Activated CD4-positive, alpha-beta memory T cell treated with anti-CD3 and anti-CD28 coated beads, Interleukin-2, amount 10 ng/mL, durations not matched to agents 7 days and 5 days (primary cell): ENCODE results near the gene PSPN. TPM values are rescaled to one million over a fixed set of nuclear protein-coding genes. Genes with fewer than 3 reads are reported as not detected.
"Not testable (repeated sequence)": the region's sequence is repeated elsewhere in the genome, so short reads cannot be mapped to it uniquely, and the experiment has no call there.

Experiments used
- CTCF ChIA-PET: fragments of 350-600 bp; sonication (Branson Sonifier 250); formaldehyde crosslinking; loops from one replicate; lab custom pipeline; 2021; ENCODE audit warnings: antibody characterized with exemption, inconsistent platforms; lab: Charles Lee
- POLR2A ChIA-PET: fragments of 350-600 bp; sonication (Branson Sonifier 250); formaldehyde crosslinking; loops from one replicate; lab custom pipeline; 2021; ENCODE audit warnings: antibody characterized with exemption; lab: Charles Lee
- DNase-seq: peaks from one replicate; pipeline ENCODE4 v3.0.0-alpha.2; 2020
- H3K27ac Mint-ChIP-seq: one replicate; pipeline ENCODE4 v1.8.0; 2021; ENCODE audit warnings: mild to moderate bottlenecking, mixed read lengths
- H3K27me3 Mint-ChIP-seq: one replicate; pipeline ENCODE4 v1.8.0; 2021; ENCODE audit warnings: mixed read lengths
- H3K36me3 Mint-ChIP-seq: one replicate; pipeline ENCODE4 v1.8.0; 2021; ENCODE audit warnings: low read depth, mixed read lengths
- H3K4me1 Mint-ChIP-seq: one replicate; pipeline ENCODE4 v1.8.0; 2021; ENCODE audit warnings: mixed read lengths
- H3K4me3 Mint-ChIP-seq: one replicate; pipeline ENCODE4 v1.8.0; 2021; ENCODE audit warnings: mild to moderate bottlenecking, mixed read lengths
- H3K9me3 Mint-ChIP-seq: one replicate; pipeline ENCODE4 v1.8.0; 2021; ENCODE audit warnings: mixed read lengths
- total RNA-seq, 2 experiments: library from RNA; stranded (reverse); gene quantifications; one replicate each; pipeline ENCODE4 v1.2.3, GENCODE V29; 2021

PSPN gene
- total RNA-seq, 2 experiments from 2014 or later: 2.3 to 2.7 TPM

- no peak for DNase-seq
- ChIA-PET CTCF (no interaction called here), POLR2A (interaction anchor here (0.9 to 1.6 kb wide), 3 partner anchors 10 to 472 kb away, joined by 3 to 5 read pairs (median 3); partner anchors contain the start of genes KHSRP and VMAC)
- Mint-ChIP-seq H3K9me3 (no peaks in the 10 kb centered on the region), H3K4me3 (no peak overlapping the region), H3K4me1 (peaks cover 11% of the 10 kb centered on the region), H3K27ac (no peak overlapping the region), H3K36me3 (peaks cover 26% of the 10 kb centered on the region), H3K27me3 (no peaks in the 10 kb centered on the region)
Observed at GRCh38 chr19:6376512-6377190, 918 bp upstream of the PSPN start.

- H3K27ac Mint-ChIP-seq: no peak overlapping the region
- POLR2A ChIA-PET: no interaction called here
- H3K36me3 Mint-ChIP-seq: peaks cover 11% of the 10 kb centered on the region
- H3K27me3 Mint-ChIP-seq: no peaks in the 10 kb centered on the region
- peaks cover 13% of the 10 kb centered on the region for H3K4me1 Mint-ChIP-seq
- no peak for DNase-seq
- H3K9me3 Mint-ChIP-seq: no peaks in the 10 kb centered on the region
- H3K4me3 Mint-ChIP-seq: no peak overlapping the region
- CTCF ChIA-PET: no interaction called here
Observed at GRCh38 chr19:6374711-6375410, 872 bp downstream of the PSPN start.

DNA sequence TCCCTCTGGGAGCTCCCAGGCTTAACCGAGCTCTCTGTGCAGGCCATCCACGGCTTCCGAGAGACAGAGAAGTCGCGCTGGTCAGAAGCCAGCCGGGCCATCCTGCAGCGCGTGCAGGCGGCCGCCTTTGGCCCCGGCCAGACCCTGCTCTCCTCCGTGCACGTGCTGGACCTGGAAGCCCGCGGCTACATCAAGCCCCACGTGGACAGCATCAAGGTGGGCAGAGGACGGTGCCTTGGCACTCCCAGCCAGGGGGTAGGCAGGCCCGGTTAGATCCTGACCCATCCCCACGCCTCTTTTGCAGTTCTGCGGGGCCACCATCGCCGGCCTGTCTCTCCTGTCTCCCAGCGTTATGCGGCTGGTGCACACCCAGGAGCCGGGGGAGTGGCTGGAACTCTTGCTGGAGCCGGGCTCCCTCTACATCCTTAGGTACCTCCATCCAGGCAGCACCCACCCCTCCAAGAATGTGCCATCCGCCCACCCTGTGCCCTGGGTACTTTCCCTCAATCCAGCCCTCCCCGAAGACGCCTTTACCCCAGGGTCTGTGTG, 1.5 kb downstream of the PSPN start:
- Mint-ChIP-seq H3K27me3 (no peaks in the 10 kb centered on the region), H3K9me3 (no peaks in the 10 kb centered on the region), H3K4me1 (peaks cover 13% of the 10 kb centered on the region), H3K4me3 (no peak overlapping the region), H3K36me3 (peaks cover 13% of the 10 kb centered on the region), H3K27ac (no peak overlapping the region)
- no peak for DNase-seq
- ChIA-PET CTCF (no interaction called here), POLR2A (interaction anchor here (0.8 to 2.8 kb wide), 3 partner anchors 12 to 47 kb away, joined by 3 to 34 read pairs (median 15); partner anchors contain the start of genes CLPP and GTF2F1)

GRCh38 chr19:6373813-6374108, 2.0 kb downstream of the PSPN start:
- no peak for DNase-seq
- peak overlapping the region; percentile 94 for H3K27ac Mint-ChIP-seq
- H3K4me3 Mint-ChIP-seq: peak overlapping the region; percentile 87
- H3K4me1 Mint-ChIP-seq: peaks cover 13% of the 10 kb centered on the region
- no peaks in the 10 kb centered on the region for H3K9me3 Mint-ChIP-seq
- no peaks in the 10 kb centered on the region for H3K27me3 Mint-ChIP-seq
- H3K36me3 Mint-ChIP-seq: peaks cover 15% of the 10 kb centered on the region
- POLR2A ChIA-PET: interaction anchor here (0.8 to 2.8 kb wide), 4 partner anchors 12 to 51 kb away, joined by 3 to 34 read pairs (median 13); partner anchors contain the start of genes CLPP, GTF2F1 and KHSRP
- CTCF ChIA-PET: no interaction called here

- ChIA-PET POLR2A (interaction anchor here (0.8 to 2.8 kb wide), 7 partner anchors 11 to 750 kb away, joined by 3 to 34 read pairs (median 9); partner anchors contain the start of genes CLPP, DENND1C, GTF2F1 and KHSRP), CTCF (interaction anchor here (0.5 to 1.4 kb wide), 7 partner anchors 12 to 1958 kb away, joined by 3 to 8 read pairs (median 3); partner anchors contain the start of genes CLPP, GPR108 and KHSRP)
- DNase-seq: peak; percentile 100
- peak overlapping the region; percentile 87 for H3K4me3 Mint-ChIP-seq
- H3K27me3 Mint-ChIP-seq: no peaks in the 10 kb centered on the region
- peaks cover 14% of the 10 kb centered on the region for H3K36me3 Mint-ChIP-seq
- peak overlapping the region; percentile 94 for H3K27ac Mint-ChIP-seq
- H3K4me1 Mint-ChIP-seq: peaks cover 13% of the 10 kb centered on the region
- no peaks in the 10 kb centered on the region for H3K9me3 Mint-ChIP-seq
Observed at GRCh38 chr19:6373096-6373812, 2.5 kb downstream of the PSPN start.

- H3K27me3 Mint-ChIP-seq: no peaks in the 10 kb centered on the region
- peaks cover 17% of the 10 kb centered on the region for H3K36me3 Mint-ChIP-seq
- ChIA-PET CTCF (interaction anchor here (0.5 to 1.4 kb wide), 9 partner anchors 10 to 1958 kb away, joined by 3 to 8 read pairs (median 4); partner anchors contain the start of genes CLPP, GPR108 and KHSRP), POLR2A (interaction anchor here (0.9 to 2.8 kb wide), 8 partner anchors 9 to 750 kb away, joined by 3 to 34 read pairs (median 6); partner anchors contain the start of genes CLPP, DENND1C, GTF2F1 and KHSRP)
- peaks cover 13% of the 10 kb centered on the region for H3K4me1 Mint-ChIP-seq
- peak; percentile 97 for DNase-seq
- H3K27ac Mint-ChIP-seq: peak within 1 kb of the TSS; percentile 94
- H3K9me3 Mint-ChIP-seq: no peaks in the 10 kb centered on the region
- peak within 1 kb of the TSS; percentile 87 for H3K4me3 Mint-ChIP-seq
Observed at GRCh38 chr19:6372594-6373095, 3.1 kb downstream of the PSPN start, which contains the start of gene ALKBH7. ALKBH7 (plus strand) TSS chr19:6372794; CDS start chr19:6372821, 27 bp downstream.

- H3K4me1 Mint-ChIP-seq: peaks cover 18% of the 10 kb centered on the region
- ChIA-PET POLR2A (no interaction called here), CTCF (no interaction called here)
- H3K36me3 Mint-ChIP-seq: peaks cover 43% of the 10 kb centered on the region
- H3K27ac Mint-ChIP-seq: peak overlapping the region; percentile 16
- no peaks in the 10 kb centered on the region for H3K9me3 Mint-ChIP-seq
- DNase-seq: no peak
- H3K27me3 Mint-ChIP-seq: no peaks in the 10 kb centered on the region
- no peak overlapping the region for H3K4me3 Mint-ChIP-seq
Observed at GRCh38 chr19:6364353-6364752, 11.4 kb downstream of the PSPN start.

DNA sequence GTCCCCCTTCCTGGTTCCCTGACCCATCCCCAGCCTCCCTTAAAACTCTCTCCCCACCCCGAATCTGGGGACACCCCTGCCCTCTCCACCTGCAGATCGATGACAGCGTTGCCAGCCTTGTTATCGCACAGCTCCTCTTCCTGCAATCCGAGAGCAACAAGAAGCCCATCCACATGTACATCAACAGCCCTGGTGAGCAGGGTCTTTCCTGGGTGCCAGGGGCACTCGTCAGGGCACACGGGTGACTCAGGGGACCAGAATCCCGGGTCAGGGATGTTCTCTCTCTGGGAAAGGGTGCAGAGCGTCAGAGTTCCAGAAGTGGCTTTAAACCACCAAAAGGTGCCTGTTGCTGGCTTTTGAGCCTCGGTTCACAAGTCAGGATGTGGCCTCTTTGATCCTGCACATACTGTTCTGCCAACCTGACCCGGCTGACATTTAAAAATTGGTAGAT, 13.4 kb downstream of the PSPN start:
- Mint-ChIP-seq H3K27me3 (no peaks in the 10 kb centered on the region), H3K27ac (peak overlapping the region; percentile 93), H3K9me3 (no peaks in the 10 kb centered on the region), H3K4me1 (peaks cover 18% of the 10 kb centered on the region), H3K36me3 (peaks cover 30% of the 10 kb centered on the region), H3K4me3 (peak overlapping the region; percentile 87)
- CTCF ChIA-PET: interaction anchor here (0.6 to 1.0 kb wide), 2 partner anchors 10 to 191 kb away, joined by 4 read pairs; partner anchors contain the start of gene ALKBH7
- POLR2A ChIA-PET: interaction anchor here (1.5 to 4.3 kb wide), 2 partner anchors 11 to 740 kb away, joined by 3 to 34 read pairs; partner anchors contain the start of genes ALKBH7, SAFB and SAFB2
- DNase-seq: peak; percentile 48

- peak overlapping the region; percentile 93 for H3K27ac Mint-ChIP-seq
- CTCF ChIA-PET: interaction anchor here (0.6 kb wide), 1 partner anchor 192 kb away, joined by 4 read pairs; no protein-coding TSS in a partner anchor
- POLR2A ChIA-PET: interaction anchor here (1.5 to 4.3 kb wide), 2 partner anchors 11 to 739 kb away, joined by 3 to 34 read pairs; partner anchors contain the start of genes ALKBH7, SAFB and SAFB2
- no peaks in the 10 kb centered on the region for H3K9me3 Mint-ChIP-seq
- H3K4me1 Mint-ChIP-seq: peaks cover 18% of the 10 kb centered on the region
- peaks cover 29% of the 10 kb centered on the region for H3K36me3 Mint-ChIP-seq
- DNase-seq: no peak
- H3K4me3 Mint-ChIP-seq: peak overlapping the region; percentile 87
- no peaks in the 10 kb centered on the region for H3K27me3 Mint-ChIP-seq
Observed at GRCh38 chr19:6362027-6362350, 13.7 kb downstream of the PSPN start.

- peaks cover 18% of the 10 kb centered on the region for H3K4me1 Mint-ChIP-seq
- not testable (repeated sequence) for H3K27me3 Mint-ChIP-seq, DNase-seq, H3K9me3 Mint-ChIP-seq, H3K27ac Mint-ChIP-seq
- H3K4me3 Mint-ChIP-seq: peak overlapping the region; percentile 87
- H3K36me3 Mint-ChIP-seq: peaks cover 23% of the 10 kb centered on the region
- CTCF ChIA-PET: interaction anchor here (0.6 to 1.0 kb wide), 3 partner anchors 12 to 582 kb away, joined by 3 to 8 read pairs (median 3); partner anchors contain the start of gene ALKBH7
- POLR2A ChIA-PET: interaction anchor here (0.6 to 4.3 kb wide), 5 partner anchors 10 to 122 kb away, joined by 3 to 34 read pairs (median 7); partner anchors contain the start of genes ALKBH7, GTF2F1 and KHSRP
Observed at GRCh38 chr19:6360857-6361216, 14.9 kb downstream of the PSPN start.

DNA sequence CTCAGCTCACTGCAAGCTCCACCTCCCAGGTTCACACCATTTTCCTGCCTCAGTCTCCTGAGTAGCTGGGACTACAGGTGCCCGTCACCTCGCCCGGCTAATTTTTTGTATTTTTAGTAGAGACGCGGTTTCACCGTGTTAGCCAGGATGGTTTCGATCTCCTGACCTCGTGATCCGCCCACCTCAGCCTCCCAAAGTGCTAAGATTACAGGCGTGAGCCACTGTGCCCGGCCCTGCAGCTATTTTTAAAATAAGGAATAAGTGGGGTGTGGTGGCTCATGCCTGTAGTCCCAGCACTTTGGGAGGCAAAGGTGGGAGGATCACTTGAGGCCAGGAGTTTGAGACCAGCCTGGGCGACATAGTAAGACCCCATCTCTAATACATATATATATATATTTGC, 15.3 kb downstream of the PSPN start:
- not testable (repeated sequence) for H3K9me3 Mint-ChIP-seq

More for the DNA sequence above, 15.3 kb downstream of the PSPN start:
- H3K27ac Mint-ChIP-seq, DNase-seq, H3K4me3 Mint-ChIP-seq, H3K27me3 Mint-ChIP-seq: not testable (repeated sequence)
- H3K4me1 Mint-ChIP-seq: peaks cover 18% of the 10 kb centered on the region
- POLR2A ChIA-PET: interaction anchor here (0.6 to 4.3 kb wide), 3 partner anchors 13 to 123 kb away, joined by 3 to 34 read pairs (median 7); partner anchors contain the start of genes ALKBH7 and GTF2F1
- peaks cover 19% of the 10 kb centered on the region for H3K36me3 Mint-ChIP-seq
- CTCF ChIA-PET: interaction anchor here (0.6 kb wide), 1 partner anchor 582 kb away, joined by 3 read pairs; no protein-coding TSS in a partner anchor
